ENCODE measurements around the gene IFNL1.
"Not testable (repeated sequence)": the region's sequence is repeated elsewhere in the genome, so short reads cannot be mapped to it uniquely, and the experiment has no call there.

The IFNL1 gene

DNA sequence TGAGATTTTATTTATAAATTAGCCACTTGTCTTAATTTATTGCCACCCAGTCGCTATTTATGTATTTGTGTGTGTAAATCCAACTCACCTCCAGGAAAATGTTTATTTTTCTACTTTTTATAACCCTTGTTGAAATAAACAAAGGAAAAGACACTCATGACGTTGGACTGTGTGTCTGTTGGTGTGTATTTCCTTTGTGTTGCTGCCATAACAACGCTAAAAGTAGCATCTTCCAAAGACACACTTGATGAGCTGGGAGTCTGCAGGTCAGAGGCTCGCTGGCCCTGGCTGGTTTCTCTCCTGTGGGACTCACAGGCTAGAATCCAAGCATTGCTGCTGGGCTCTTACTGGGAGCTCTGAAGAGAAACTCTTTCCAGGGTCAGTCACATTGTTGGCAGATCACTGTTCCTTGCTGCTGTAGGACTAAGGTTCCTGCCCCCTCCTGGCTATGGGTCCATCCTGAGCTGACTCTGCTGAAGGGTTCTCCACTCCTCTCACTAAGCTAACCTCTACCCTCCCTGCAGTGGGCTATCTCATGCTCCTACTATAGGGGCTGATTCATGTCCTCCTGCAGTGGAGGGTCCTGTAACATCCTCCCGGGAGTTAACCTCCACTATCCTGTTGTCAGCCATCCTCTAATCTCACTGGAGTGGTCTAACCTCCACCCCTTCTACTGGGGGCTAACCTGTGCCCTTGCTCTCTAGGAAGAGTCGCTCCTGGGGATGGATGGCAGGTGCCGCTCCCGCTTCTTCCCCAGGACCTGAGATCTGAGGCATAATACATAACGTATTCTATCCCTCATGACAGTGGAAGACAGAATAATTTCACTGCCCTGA is 26.0 kb upstream of the IFNL1 start:
- H3K27ac ChIP-seq (ENCODE audit: insufficient read depth, low read depth, low read length, poor library complexity, severe bottlenecking) = no peak overlapping the region
- peaks cover 41% of the 10 kb centered on the region for H3K27me3 ChIP-seq (ENCODE audit: control insufficient read depth, insufficient read depth, low read length, poor library complexity, severe bottlenecking)
- 84 to 85% methylated on average over 8 of the region's 9 CpGs for WGBS, 2 experiments
- no peaks in the 10 kb centered on the region for H3K4me1 ChIP-seq (ENCODE audit: control insufficient read depth, insufficient read depth, low read length)
- H3K36me3 ChIP-seq (ENCODE audit: control insufficient read depth, insufficient read depth, low read length) = no peaks in the 10 kb centered on the region
- no peak overlapping the region for H3K4me3 ChIP-seq (ENCODE audit: insufficient read depth, low read depth, low read length)
- H3K9me3 ChIP-seq (ENCODE audit: control insufficient read depth, low read length) = no peaks in the 10 kb centered on the region

DNA sequence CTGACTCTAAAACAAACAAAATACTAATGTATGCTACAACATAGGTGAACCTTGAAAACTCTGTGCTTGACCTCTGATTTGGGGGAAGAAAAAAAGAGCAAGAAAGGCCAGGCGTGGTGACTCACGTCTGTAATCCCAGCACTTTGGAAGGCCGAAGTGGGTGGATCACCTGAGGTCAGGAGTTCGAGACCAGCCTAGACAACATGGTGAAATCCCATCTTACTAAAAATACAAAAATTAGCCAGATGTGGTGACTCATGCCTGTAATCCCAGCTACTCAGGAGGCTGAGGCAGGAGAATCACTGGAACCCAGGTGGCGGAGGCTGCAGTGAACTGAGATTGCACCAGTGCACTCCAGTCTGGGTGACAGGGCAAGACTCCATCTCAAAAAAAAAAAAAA is 22.3 kb upstream of the IFNL1 start:
- not testable (repeated sequence) for H3K4me1 ChIP-seq (ENCODE audit: control insufficient read depth, insufficient read depth, low read length); H3K36me3 ChIP-seq (ENCODE audit: control insufficient read depth, insufficient read depth, low read length); H3K9me3 ChIP-seq (ENCODE audit: control insufficient read depth, low read length); H3K27ac ChIP-seq (ENCODE audit: insufficient read depth, low read depth, low read length, poor library complexity, severe bottlenecking); H3K4me3 ChIP-seq (ENCODE audit: insufficient read depth, low read depth, low read length)
- peaks cover 17% of the 10 kb centered on the region for H3K27me3 ChIP-seq (ENCODE audit: control insufficient read depth, insufficient read depth, low read length, poor library complexity, severe bottlenecking)
- 86 to 91% methylated on average over 5 of the region's 5 CpGs for WGBS, 2 experiments

DNA sequence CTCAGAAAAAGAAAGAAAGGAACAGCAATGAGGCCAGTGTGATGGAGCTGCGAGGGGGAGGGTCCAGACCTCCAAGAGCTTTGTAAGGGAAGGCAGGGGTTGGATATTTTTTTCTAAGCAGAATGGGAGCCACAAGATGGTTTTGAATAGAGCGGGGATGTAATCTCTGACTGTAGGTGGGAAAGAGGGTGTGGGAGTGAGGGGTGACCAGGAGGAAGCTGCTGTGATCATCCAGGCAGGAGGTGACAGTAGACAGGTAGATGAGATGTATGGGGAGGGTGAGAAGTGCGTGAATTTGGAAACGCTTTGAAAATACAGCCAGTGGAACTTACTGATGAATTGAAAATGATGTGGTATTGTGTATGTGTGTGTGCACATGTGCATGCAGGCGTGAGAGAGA is 20.6 kb upstream of the IFNL1 start:
- H3K36me3 ChIP-seq (ENCODE audit: control insufficient read depth, insufficient read depth, low read length) = no peaks in the 10 kb centered on the region
- H3K4me1 ChIP-seq (ENCODE audit: control insufficient read depth, insufficient read depth, low read length) = no peaks in the 10 kb centered on the region
- H3K4me3 ChIP-seq (ENCODE audit: insufficient read depth, low read depth, low read length) = no peak overlapping the region
- H3K27ac ChIP-seq (ENCODE audit: insufficient read depth, low read depth, low read length, poor library complexity, severe bottlenecking) = no peak overlapping the region
- peaks cover 10% of the 10 kb centered on the region for H3K27me3 ChIP-seq (ENCODE audit: control insufficient read depth, insufficient read depth, low read length, poor library complexity, severe bottlenecking)
- no peaks in the 10 kb centered on the region for H3K9me3 ChIP-seq (ENCODE audit: control insufficient read depth, low read length)
- WGBS, 2 experiments = 86% methylated on average over 5 of the region's 5 CpGs

DNA sequence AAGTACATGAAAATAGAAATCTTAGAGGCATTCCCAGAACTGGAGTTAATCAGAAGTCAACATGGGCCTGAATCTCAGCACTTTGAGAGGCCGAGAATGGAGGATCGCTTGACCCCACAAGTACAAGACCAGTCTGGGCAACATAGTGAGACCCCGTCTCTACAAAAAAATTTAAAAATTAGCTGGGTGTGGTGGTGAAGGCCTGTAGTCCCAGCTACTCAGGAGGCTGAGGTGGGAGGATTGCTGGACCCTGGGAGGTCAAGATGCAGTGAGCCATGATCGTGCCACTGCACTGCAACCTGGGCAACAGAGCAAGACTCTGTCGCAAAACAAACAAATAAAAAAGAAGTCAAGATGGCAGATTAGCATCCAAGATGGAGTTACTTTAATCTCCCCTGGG is 19.5 kb upstream of the IFNL1 start:
- Histone ChIP-seq H3K36me3 (ENCODE audit: control insufficient read depth, insufficient read depth, low read length) (no peaks in the 10 kb centered on the region), H3K27ac (ENCODE audit: insufficient read depth, low read depth, low read length, poor library complexity, severe bottlenecking) (no peak overlapping the region), H3K4me3 (ENCODE audit: insufficient read depth, low read depth, low read length) (no peak overlapping the region), H3K4me1 (ENCODE audit: control insufficient read depth, insufficient read depth, low read length) (no peaks in the 10 kb centered on the region), H3K27me3 (ENCODE audit: control insufficient read depth, insufficient read depth, low read length, poor library complexity, severe bottlenecking) (peaks cover 4% of the 10 kb centered on the region), H3K9me3 (ENCODE audit: control insufficient read depth, low read length) (no peaks in the 10 kb centered on the region)
- WGBS, 2 experiments = 93 to 96% methylated on average over 5 of the region's 5 CpGs

DNA sequence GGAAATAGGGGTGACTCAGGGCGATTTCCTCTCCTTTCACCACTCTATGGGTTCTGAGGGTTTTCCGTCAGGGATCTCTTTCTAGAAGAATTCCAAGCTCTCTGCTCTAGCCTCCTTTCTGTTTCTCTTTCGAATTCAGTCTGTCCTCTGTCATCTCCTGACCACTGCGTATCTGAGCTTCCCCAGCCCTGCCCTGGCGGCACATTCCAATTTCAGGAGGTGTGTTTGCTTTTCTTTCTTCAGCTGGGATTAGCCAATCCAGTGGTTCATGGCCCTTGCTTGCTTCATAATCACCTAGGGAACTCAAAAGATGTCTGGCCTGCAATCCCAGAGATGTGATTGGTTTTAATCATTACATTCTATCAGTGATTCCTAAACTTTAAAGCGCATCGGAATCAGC is 18.6 kb upstream of the IFNL1 start:
- no peaks in the 10 kb centered on the region for H3K9me3 ChIP-seq (ENCODE audit: control insufficient read depth, low read length)
- H3K36me3 ChIP-seq (ENCODE audit: control insufficient read depth, insufficient read depth, low read length) = no peaks in the 10 kb centered on the region
- no peaks in the 10 kb centered on the region for H3K4me1 ChIP-seq (ENCODE audit: control insufficient read depth, insufficient read depth, low read length)
- peaks cover 4% of the 10 kb centered on the region for H3K27me3 ChIP-seq (ENCODE audit: control insufficient read depth, insufficient read depth, low read length, poor library complexity, severe bottlenecking)
- H3K4me3 ChIP-seq (ENCODE audit: insufficient read depth, low read depth, low read length) = no peak overlapping the region
- 78 to 87% methylated on average over 7 of the region's 7 CpGs for WGBS, 2 experiments
- no peak overlapping the region for H3K27ac ChIP-seq (ENCODE audit: insufficient read depth, low read depth, low read length, poor library complexity, severe bottlenecking)

DNA sequence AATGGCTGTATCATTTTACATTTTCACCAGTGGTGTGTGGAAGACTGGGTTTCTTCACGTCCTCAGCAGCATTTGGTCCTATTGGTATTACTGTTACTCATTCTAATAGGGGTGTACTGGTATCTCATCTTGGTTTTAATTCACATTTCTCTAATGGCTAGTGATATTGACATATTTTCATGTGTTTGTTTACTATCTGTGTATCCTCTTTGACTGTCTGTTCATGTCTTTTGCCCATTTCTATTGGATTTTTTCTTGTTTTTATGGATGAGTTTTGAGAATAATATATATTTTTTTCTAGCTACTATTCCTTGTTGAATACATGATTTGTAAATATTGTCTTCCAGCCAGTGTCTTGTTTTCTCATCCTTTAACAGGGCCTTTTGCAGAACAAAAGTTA is 14.2 kb upstream of the IFNL1 start:
- WGBS, 2 experiments = 50% methylated on average over 1 of the region's 1 CpG; no CpG with 5 or more reads in 1 of the 2 experiments
- H3K27me3 ChIP-seq (ENCODE audit: control insufficient read depth, insufficient read depth, low read length, poor library complexity, severe bottlenecking) = peaks cover 9% of the 10 kb centered on the region
- H3K27ac ChIP-seq (ENCODE audit: insufficient read depth, low read depth, low read length, poor library complexity, severe bottlenecking) = no peak overlapping the region

DNA sequence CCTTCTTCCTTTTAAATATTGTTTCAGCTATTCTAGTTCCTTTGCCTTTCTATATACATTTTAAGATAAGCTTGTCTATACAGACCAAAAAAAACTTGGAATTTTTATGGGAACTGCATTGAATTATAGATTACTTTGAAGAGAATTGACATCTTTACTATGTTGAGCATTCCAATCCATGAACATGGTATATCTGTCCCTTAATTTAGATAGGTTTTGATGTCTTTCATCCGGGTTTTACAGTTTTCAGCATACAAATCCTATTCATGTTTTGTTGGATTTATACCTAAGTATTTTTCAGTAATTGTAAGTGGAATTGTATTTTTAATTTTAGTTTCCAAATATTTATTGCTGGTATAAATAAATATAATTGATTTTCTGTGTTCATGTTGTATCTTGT is 12.2 kb upstream of the IFNL1 start:
- no peaks in the 10 kb centered on the region for H3K36me3 ChIP-seq (ENCODE audit: control insufficient read depth, insufficient read depth, low read length)
- WGBS, 2 experiments = 86% methylated on average over 1 of the region's 1 CpG; no CpG with 5 or more reads in 1 of the 2 experiments
- H3K27ac ChIP-seq (ENCODE audit: insufficient read depth, low read depth, low read length, poor library complexity, severe bottlenecking) = no peak overlapping the region
- H3K9me3 ChIP-seq (ENCODE audit: control insufficient read depth, low read length) = no peaks in the 10 kb centered on the region
- peaks cover 17% of the 10 kb centered on the region for H3K27me3 ChIP-seq (ENCODE audit: control insufficient read depth, insufficient read depth, low read length, poor library complexity, severe bottlenecking)
- H3K4me3 ChIP-seq (ENCODE audit: insufficient read depth, low read depth, low read length) = no peak overlapping the region
- H3K4me1 ChIP-seq (ENCODE audit: control insufficient read depth, insufficient read depth, low read length) = no peaks in the 10 kb centered on the region

More for the DNA sequence above, 14.2 kb upstream of the IFNL1 start:
- H3K4me1 ChIP-seq (ENCODE audit: control insufficient read depth, insufficient read depth, low read length) = no peaks in the 10 kb centered on the region
- no peaks in the 10 kb centered on the region for H3K9me3 ChIP-seq (ENCODE audit: control insufficient read depth, low read length)
- H3K36me3 ChIP-seq (ENCODE audit: control insufficient read depth, insufficient read depth, low read length) = no peaks in the 10 kb centered on the region
- H3K4me3 ChIP-seq (ENCODE audit: insufficient read depth, low read depth, low read length) = no peak overlapping the region

DNA sequence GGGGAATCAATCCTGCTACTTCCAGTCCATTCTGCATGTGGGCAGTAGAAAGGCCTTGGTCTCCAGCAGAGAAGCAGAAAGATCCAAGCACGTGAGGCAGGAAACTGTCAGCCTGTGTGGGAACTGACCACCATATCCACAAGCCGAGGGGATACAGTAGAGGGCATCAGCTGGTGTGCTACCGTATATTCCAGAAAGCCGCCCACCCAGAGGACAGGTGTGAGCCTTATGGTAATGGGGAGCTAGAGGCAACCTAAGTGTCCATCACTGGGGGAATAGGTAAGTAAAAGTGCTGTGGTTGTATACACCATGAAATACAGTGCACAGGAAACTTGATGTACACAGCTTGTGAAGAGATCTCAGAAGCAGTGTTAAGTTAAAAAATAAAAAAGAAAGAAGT is 2.8 kb upstream of the IFNL1 start:
- WGBS, 2 experiments = 56 to 65% methylated on average over 4 of the region's 4 CpGs
- no peak overlapping the region for H3K27ac ChIP-seq (ENCODE audit: insufficient read depth, low read depth, low read length, poor library complexity, severe bottlenecking)
- H3K27me3 ChIP-seq (ENCODE audit: control insufficient read depth, insufficient read depth, low read length, poor library complexity, severe bottlenecking) = peaks cover 31% of the 10 kb centered on the region
- H3K4me3 ChIP-seq (ENCODE audit: insufficient read depth, low read depth, low read length) = no peak overlapping the region
- no peaks in the 10 kb centered on the region for H3K9me3 ChIP-seq (ENCODE audit: control insufficient read depth, low read length)
- H3K4me1 ChIP-seq (ENCODE audit: control insufficient read depth, insufficient read depth, low read length) = no peaks in the 10 kb centered on the region
- H3K36me3 ChIP-seq (ENCODE audit: control insufficient read depth, insufficient read depth, low read length) = no peaks in the 10 kb centered on the region

DNA sequence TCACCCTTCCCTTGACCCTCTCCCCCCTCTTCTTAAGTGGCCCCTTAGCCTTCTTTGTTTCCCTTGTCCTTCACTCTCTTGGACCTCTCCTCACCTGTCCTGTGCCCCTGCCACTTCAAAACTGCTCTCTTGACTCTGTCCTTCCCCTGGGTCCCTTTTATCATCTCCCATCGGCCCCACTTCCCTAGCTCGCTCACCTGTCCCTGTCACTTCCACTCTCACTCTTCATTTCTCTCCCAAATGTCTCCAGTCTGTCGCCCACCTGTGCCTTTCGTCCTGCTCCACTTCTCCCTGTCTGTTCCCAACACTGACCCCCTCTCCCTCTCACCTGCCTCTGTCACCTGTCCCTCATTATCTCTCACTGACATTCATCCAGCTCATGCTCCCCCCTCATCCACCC is 699 bp downstream of the IFNL1 start:
- H3K27ac ChIP-seq (ENCODE audit: insufficient read depth, low read depth, low read length, poor library complexity, severe bottlenecking) = no peak overlapping the region
- no peaks in the 10 kb centered on the region for H3K4me1 ChIP-seq (ENCODE audit: control insufficient read depth, insufficient read depth, low read length)
- no peaks in the 10 kb centered on the region for H3K9me3 ChIP-seq (ENCODE audit: control insufficient read depth, low read length)
- no peak overlapping the region for H3K4me3 ChIP-seq (ENCODE audit: insufficient read depth, low read depth, low read length)
- no peaks in the 10 kb centered on the region for H3K36me3 ChIP-seq (ENCODE audit: control insufficient read depth, insufficient read depth, low read length)
- H3K27me3 ChIP-seq (ENCODE audit: control insufficient read depth, insufficient read depth, low read length, poor library complexity, severe bottlenecking) = peaks cover 10% of the 10 kb centered on the region
- 90 to 92% methylated on average over 4 of the region's 4 CpGs for WGBS, 2 experiments

DNA sequence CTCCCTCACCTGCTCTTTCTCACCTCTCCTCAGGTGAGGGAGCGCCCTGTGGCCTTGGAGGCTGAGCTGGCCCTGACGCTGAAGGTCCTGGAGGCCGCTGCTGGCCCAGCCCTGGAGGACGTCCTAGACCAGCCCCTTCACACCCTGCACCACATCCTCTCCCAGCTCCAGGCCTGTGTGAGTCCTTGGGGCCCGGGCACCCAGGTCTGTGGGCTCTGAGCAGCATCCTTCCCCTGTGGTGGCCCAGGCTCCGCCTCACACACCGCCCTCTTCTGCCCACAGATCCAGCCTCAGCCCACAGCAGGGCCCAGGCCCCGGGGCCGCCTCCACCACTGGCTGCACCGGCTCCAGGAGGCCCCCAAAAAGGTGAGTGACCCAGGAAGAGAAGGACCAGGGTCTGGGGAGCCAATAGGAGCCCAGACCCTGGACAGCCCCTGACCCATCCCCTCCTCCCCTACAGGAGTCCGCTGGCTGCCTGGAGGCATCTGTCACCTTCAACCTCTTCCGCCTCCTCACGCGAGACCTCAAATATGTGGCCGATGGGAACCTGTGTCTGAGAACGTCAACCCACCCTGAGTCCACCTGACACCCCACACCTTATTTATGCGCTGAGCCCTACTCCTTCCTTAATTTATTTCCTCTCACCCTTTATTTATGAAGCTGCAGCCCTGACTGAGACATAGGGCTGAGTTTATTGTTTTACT is 1.9 kb downstream of the IFNL1 start:
- H3K27ac ChIP-seq (ENCODE audit: insufficient read depth, low read depth, low read length, poor library complexity, severe bottlenecking) = no peak overlapping the region
- H3K36me3 ChIP-seq (ENCODE audit: control insufficient read depth, insufficient read depth, low read length) = no peaks in the 10 kb centered on the region
- no peak overlapping the region for H3K4me3 ChIP-seq (ENCODE audit: insufficient read depth, low read depth, low read length)
- WGBS, 2 experiments = 79 to 84% methylated on average over 17 of the region's 17 CpGs
- H3K9me3 ChIP-seq (ENCODE audit: control insufficient read depth, low read length) = no peaks in the 10 kb centered on the region
- H3K4me1 ChIP-seq (ENCODE audit: control insufficient read depth, insufficient read depth, low read length) = no peaks in the 10 kb centered on the region
- peaks cover 10% of the 10 kb centered on the region for H3K27me3 ChIP-seq (ENCODE audit: control insufficient read depth, insufficient read depth, low read length, poor library complexity, severe bottlenecking)
